H1 (cell line): ENCODE results near the gene SLC25A12. TPM values are rescaled to one million over a fixed set of nuclear protein-coding genes. Genes with fewer than 3 reads are reported as not detected.

Experiments used
- CTCF ChIA-PET: fragments of 300-600 bp; sonication (Branson Sonifier 250); formaldehyde crosslinking; loops from one replicate; lab custom pipeline; 2021; ENCODE audit not compliant: partially characterized antibody; lab: Charles Lee
- POLR2A ChIA-PET: fragments of 300-600 bp; sonication (Branson Sonifier 250); formaldehyde crosslinking; loops from one replicate; lab custom pipeline; 2021; ENCODE audit warnings: inconsistent platforms; ENCODE audit not compliant: partially characterized antibody; lab: Charles Lee
- DNase-seq, 2 experiments: peaks; one replicate each; pipeline versions ENCODE4 v3.0.0 to v3.0.0-alpha.2; 2010 to 2022; ENCODE audit warnings: low spot score in 2 of 2, low read depth in 1 of 2, mixed read lengths in 1 of 2
- FAIRE-seq: peaks from 2 replicates; lab custom pipeline; 2011; peaks lifted over from hg19 to GRCh38; lab: Jason Lieb, UNC
- H2AFZ ChIP-seq: 2 replicates; pipeline ENCODE4 v1.8.1; 2012; ENCODE audit warnings: low read length, inconsistent platforms
- H2AK5ac ChIP-seq: 2 replicates; pipeline ENCODE4 v1.6.1; 2013; ENCODE audit warnings: low read depth, low read length
- H2BK120ac ChIP-seq: replicated peaks from 2 replicates; pipeline ENCODE3; 2013; ENCODE audit warnings: low read depth, low read length, inconsistent platforms
- H2BK12ac ChIP-seq: 2 replicates; pipeline ENCODE4 v1.6.1; 2013; ENCODE audit warnings: low read depth, low read length
- H2BK15ac ChIP-seq: 2 replicates; pipeline ENCODE4 v1.6.1; 2013; ENCODE audit warnings: low read length
- H2BK20ac ChIP-seq: 2 replicates; pipeline ENCODE4 v1.6.1; 2013; ENCODE audit warnings: low read length
- H2BK5ac ChIP-seq: 2 replicates; pipeline ENCODE4 v1.6.1; 2013; ENCODE audit warnings: low read depth, low read length
- H3K14ac ChIP-seq: 2 replicates; pipeline ENCODE4 v1.6.1; 2013; ENCODE audit warnings: inconsistent platforms; ENCODE audit not compliant: insufficient read length
- H3K18ac ChIP-seq: 2 replicates; pipeline ENCODE4 v1.6.1; 2013; ENCODE audit warnings: low read length; ENCODE audit errors: extremely low read depth
- H3K23ac ChIP-seq: 2 replicates; pipeline ENCODE4 v1.6.1; 2013; ENCODE audit warnings: inconsistent platforms; ENCODE audit not compliant: insufficient read length
- H3K23me2 ChIP-seq: 2 replicates; pipeline ENCODE4 v1.6.1; 2013; ENCODE audit warnings: low read depth, low read length
- H3K27ac ChIP-seq: 2 replicates; pipeline ENCODE4 v1.6.1; 2011; ENCODE audit warnings: low read depth, low read length, inconsistent platforms
- H3K27me3 ChIP-seq, 4 experiments: replicated peaks in 1 of 4; 1 replicate in 1 of 4; 2 replicates in 3 of 4; pipeline versions ENCODE4 v1.6.1 to v1.8.1; 2011 to 2013; ENCODE audit warnings: low read length in 3 of 4, mild to moderate bottlenecking in 3 of 4, inconsistent platforms in 2 of 4, mixed read lengths in 2 of 4, moderate library complexity in 1 of 4; ENCODE audit not compliant: control insufficient read depth in 3 of 4, insufficient read depth in 3 of 4; ENCODE audit errors: extremely low read depth in 1 of 4
- H3K36me3 ChIP-seq, 4 experiments: 2 replicates each; pipeline versions ENCODE4 v1.6.1 to v1.8.1; 2011 to 2013; ENCODE audit warnings: mild to moderate bottlenecking in 4 of 4, low read length in 3 of 4, moderate library complexity in 2 of 4, control low read depth in 1 of 4, inconsistent platforms in 1 of 4; ENCODE audit not compliant: insufficient read depth in 4 of 4, control insufficient read depth in 2 of 4
- H3K4ac ChIP-seq: replicated peaks from 2 replicates; pipeline ENCODE3; 2013; ENCODE audit warnings: low read length, low read depth, mixed read lengths, inconsistent platforms; ENCODE audit not compliant: insufficient read length
- H3K4me1 ChIP-seq, 4 experiments: replicated peaks in 1 of 4; 1 replicate in 1 of 4; 2 replicates in 3 of 4; pipeline versions ENCODE4 v1.6.1 to v1.8.1; 2011 to 2013; ENCODE audit warnings: low read length in 3 of 4, inconsistent platforms in 2 of 4, mixed read lengths in 1 of 4; ENCODE audit not compliant: insufficient read depth in 4 of 4, control insufficient read depth in 3 of 4
- H3K4me2 ChIP-seq, 2 experiments: 2 replicates each; pipeline versions ENCODE4 v1.6.1 to v1.8.1; 2011 to 2013; ENCODE audit warnings: low read depth in 2 of 2, low read length in 2 of 2, control low read depth in 1 of 2, inconsistent platforms in 1 of 2, mild to moderate bottlenecking in 1 of 2; ENCODE audit not compliant: insufficient read depth in 1 of 2
- H3K4me3 ChIP-seq, 4 experiments: fragments of 200-600, 300-600 bp in 1 of 4; sonication (generic), shearing (Covaris generic), sonication (Bioruptor Twin) in 1 of 4; 2 replicates each; pipeline versions ENCODE4 v1.5.1 to v1.8.1; 2011 to 2016; ENCODE audit warnings: low read length in 4 of 4, low read depth in 3 of 4, control low read depth in 2 of 4, inconsistent platforms in 2 of 4, mild to moderate bottlenecking in 2 of 4, mixed read lengths in 1 of 4, moderate library complexity in 1 of 4; ENCODE audit not compliant: insufficient read depth in 2 of 4; ENCODE audit errors: extremely low read depth in 1 of 4
- H3K56ac ChIP-seq: replicated peaks from 2 replicates; pipeline ENCODE3; 2013; ENCODE audit warnings: low read depth, mild to moderate bottlenecking, mixed read lengths, low read length, inconsistent platforms; ENCODE audit not compliant: insufficient read length
- H3K79me1 ChIP-seq: 2 replicates; pipeline ENCODE4 v1.6.1; 2013; ENCODE audit warnings: low read depth, low read length, control low read depth
- H3K79me2 ChIP-seq, 2 experiments: 2 replicates each; pipeline versions ENCODE4 v1.6.1 to v1.8.1; 2012 to 2013; ENCODE audit warnings: low read length in 2 of 2, mild to moderate bottlenecking in 2 of 2, inconsistent platforms in 1 of 2; ENCODE audit not compliant: insufficient read depth in 2 of 2, control insufficient read depth in 1 of 2
- H3K9ac ChIP-seq, 4 experiments: replicated peaks in 1 of 4; 1 replicate in 1 of 4; 2 replicates in 3 of 4; pipeline versions ENCODE4 v1.6.1 to v1.8.1; 2011 to 2013; ENCODE audit warnings: low read depth in 3 of 4, low read length in 3 of 4, control low read depth in 2 of 4, mild to moderate bottlenecking in 2 of 4, moderate library complexity in 2 of 4, inconsistent platforms in 1 of 4; ENCODE audit errors: extremely low read depth in 1 of 4
- H3K9me3 ChIP-seq, 2 experiments: 2 replicates each; pipeline versions ENCODE4 v1.6.1 to v1.8.1; 2012 to 2013; ENCODE audit warnings: mild to moderate bottlenecking in 2 of 2, moderate library complexity in 2 of 2, control low read depth in 1 of 2, inconsistent platforms in 1 of 2, low read depth in 1 of 2, low read length in 1 of 2, mixed read lengths in 1 of 2; ENCODE audit not compliant: insufficient read depth in 2 of 2
- H4K20me1 ChIP-seq, 2 experiments: replicated peaks in 1 of 2; 2 replicates each; pipeline versions ENCODE3 to v1.8.1; 2011 to 2013; ENCODE audit warnings: inconsistent platforms in 2 of 2, low read length in 2 of 2, mild to moderate bottlenecking in 1 of 2; ENCODE audit not compliant: insufficient read depth in 2 of 2, control insufficient read depth in 1 of 2
- H4K5ac ChIP-seq: 2 replicates; pipeline ENCODE4 v1.6.1; 2013; ENCODE audit warnings: low read length, low read depth, mixed read lengths, inconsistent platforms; ENCODE audit not compliant: insufficient read length
- H4K8ac ChIP-seq: 2 replicates; pipeline ENCODE4 v1.8.0; 2013; ENCODE audit warnings: mild to moderate bottlenecking, moderate library complexity, low read length, inconsistent platforms; ENCODE audit not compliant: insufficient read depth; ENCODE audit errors: extremely low read depth
- H4K91ac ChIP-seq: replicated peaks from 2 replicates; pipeline ENCODE3; 2013; ENCODE audit warnings: low read length, mixed read lengths, inconsistent platforms; ENCODE audit not compliant: insufficient read length
- RAD21 ChIP-seq, 2 experiments: IDR thresholded peaks in 1 of 2; conservative IDR thresholded peaks in 1 of 2; 2 replicates each; pipeline ENCODE4 v1.6.1; 2011; ENCODE audit warnings: low read depth in 2 of 2, low read length in 2 of 2, improper control_type of control experiment in 1 of 2, inconsistent platforms in 1 of 2, mild to moderate bottlenecking in 1 of 2, moderate library complexity in 1 of 2
- TEAD4 ChIP-seq: IDR thresholded peaks from 2 replicates; pipeline ENCODE4 v1.6.1; 2012; ENCODE audit warnings: low read depth, low read length, inconsistent platforms, mixed read lengths
- WGBS, 2 experiments: shearing (Covaris generic) in 1 of 2; methylation state at CpG; one replicate each; pipeline versions ENCODE4 v1.1.6 to v1.1.7; 2013 to 2015; ENCODE audit warnings: low lambda C conversion rate in 2 of 2, mixed read lengths in 2 of 2, inconsistent platforms in 1 of 2, low coverage in 1 of 2, missing lambda C conversion rate in 1 of 2; ENCODE audit not compliant: insufficient replicate concordance in 2 of 2, insufficient coverage in 1 of 2, insufficient read length in 1 of 2; ENCODE audit errors: extremely low coverage in 1 of 2, missing lambda C conversion rate in 1 of 2; 5-methylcytosine and 5-hydroxymethylcytosine counted together
- polyA plus RNA-seq, 7 experiments: library from polyadenylated mRNA; depleted of rRNA in 3 of 7; stranded (reverse) in 5 of 7; unstranded in 2 of 7; fragments of >200 nt in 5 of 7; fragments of 200-250 nt in 2 of 7; gene quantifications; 1 replicate in 5 of 7; 2 replicates in 1 of 7; 4 replicates in 1 of 7; pipeline versions ENCODE4 v1.2.1 to v1.2.3, GENCODE V29; 2011 to 2013; ENCODE audit warnings: missing spikeins in 2 of 7, mixed read lengths in 2 of 7
- total RNA-seq: library from RNA; stranded (reverse); fragmentation: NEBNext Ultra II Directional; extraction: Animal tissue kit (Norgen Biotek cat#: 25700); gene quantifications from 2 replicates; pipeline ENCODE4 v1.2.1, GENCODE V29; 2021
- TF ChIP-seq, protein P1 (sequence below), 3 experiments: IDR thresholded peaks; 1 replicate in 2 of 3; 2 replicates in 1 of 3; pipeline versions ENCODE4 v1.5.1 to v1.6.1; 2011; ENCODE audit warnings: low read length in 3 of 3, mild to moderate bottlenecking in 3 of 3, inconsistent platforms in 2 of 3, low read depth in 1 of 3, moderate library complexity in 1 of 3; ENCODE audit not compliant: insufficient read depth in 1 of 3; ENCODE audit errors: control extremely low read depth in 1 of 3

Gene SLC25A12
- total and polyA plus RNA-seq, 2 of the 8 experiments (the other 6 are each of a cell fraction or from before 2014, with no cell fraction given): 7.7 to 10.2 TPM

DNA sequence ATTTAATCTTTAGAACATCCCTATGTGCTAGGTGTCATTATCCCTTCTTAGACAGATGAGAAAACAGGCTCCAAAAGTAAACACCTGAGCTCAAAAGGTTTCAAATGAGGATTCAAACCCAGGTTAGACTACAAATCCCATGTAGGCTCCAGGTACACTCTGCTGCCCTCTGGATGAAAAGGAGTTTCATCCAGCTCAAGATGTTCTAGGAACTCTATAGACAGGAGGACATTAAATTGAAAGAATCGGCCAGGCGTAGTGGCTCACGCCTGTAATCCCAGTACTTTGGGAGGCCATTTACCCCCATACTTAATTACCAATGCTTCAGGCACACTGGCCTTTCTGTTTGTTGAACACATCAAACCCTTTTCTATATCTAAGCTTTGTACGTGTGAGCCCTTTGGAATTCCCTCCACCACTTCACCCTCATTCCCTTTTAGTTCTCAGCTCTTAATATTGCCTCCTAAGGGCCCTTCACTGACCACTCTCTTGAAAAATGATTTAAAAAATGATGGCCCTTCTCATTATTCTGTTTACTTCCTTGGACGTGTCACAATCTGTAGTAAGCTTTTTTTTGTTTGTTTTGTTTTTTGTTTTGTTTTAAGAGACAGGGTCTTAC, 10.7 kb downstream of the SLC25A12 start:
- CTCF ChIA-PET: interaction anchor here (0.6 to 2.6 kb wide), 10 partner anchors 9 to 230 kb away, joined by 3 to 12 read pairs (median 3); no protein-coding TSS in a partner anchor

More for the DNA sequence above, 10.7 kb downstream of the SLC25A12 start:
- Histone ChIP-seq H3K56ac (no peak overlapping the region), H3K79me2 (no peaks in the 10 kb centered on the region), H3K9ac (no peak overlapping the region), H2BK20ac (no peak overlapping the region), H3K36me3 (no peaks in the 10 kb centered on the region), H2AFZ (no peak overlapping the region), H2BK12ac (no peak overlapping the region), H3K18ac (no peak overlapping the region), H2BK15ac (no peak overlapping the region), H3K9me3 (no peaks in the 10 kb centered on the region), H3K23me2 (no peaks in the 10 kb centered on the region), H3K23ac (no peak overlapping the region), H3K14ac (no peak overlapping the region), H4K5ac (no peak overlapping the region), H2AK5ac (no peak overlapping the region), H3K4me1 (no peaks in the 10 kb centered on the region), H3K79me1 (no peaks in the 10 kb centered on the region), H3K4ac (no peak overlapping the region), H3K4me2 (no peak overlapping the region), H3K4me3 (no peak overlapping the region), H2BK120ac (no peak overlapping the region), H3K27ac (no peak overlapping the region), H3K27me3 (no peaks in the 10 kb centered on the region), H4K91ac (no peak overlapping the region), H2BK5ac (no peak overlapping the region), H4K8ac (no peak overlapping the region), H4K20me1 (no peaks in the 10 kb centered on the region)
- TF ChIP-seq RAD21 (IDR thresholded peaks at IDR 0.05 in 1 of 2, conservative IDR thresholded peaks at IDR 0.05 in 1 of 2; ENCODE audit: low read depth in 2 of 2, low read length in 2 of 2) (peak in 1 of 2 experiments; percentile 18; a peak in 1 of 4 replicates), TEAD4 (no peak)
- TF ChIP-seq, protein P1, sequence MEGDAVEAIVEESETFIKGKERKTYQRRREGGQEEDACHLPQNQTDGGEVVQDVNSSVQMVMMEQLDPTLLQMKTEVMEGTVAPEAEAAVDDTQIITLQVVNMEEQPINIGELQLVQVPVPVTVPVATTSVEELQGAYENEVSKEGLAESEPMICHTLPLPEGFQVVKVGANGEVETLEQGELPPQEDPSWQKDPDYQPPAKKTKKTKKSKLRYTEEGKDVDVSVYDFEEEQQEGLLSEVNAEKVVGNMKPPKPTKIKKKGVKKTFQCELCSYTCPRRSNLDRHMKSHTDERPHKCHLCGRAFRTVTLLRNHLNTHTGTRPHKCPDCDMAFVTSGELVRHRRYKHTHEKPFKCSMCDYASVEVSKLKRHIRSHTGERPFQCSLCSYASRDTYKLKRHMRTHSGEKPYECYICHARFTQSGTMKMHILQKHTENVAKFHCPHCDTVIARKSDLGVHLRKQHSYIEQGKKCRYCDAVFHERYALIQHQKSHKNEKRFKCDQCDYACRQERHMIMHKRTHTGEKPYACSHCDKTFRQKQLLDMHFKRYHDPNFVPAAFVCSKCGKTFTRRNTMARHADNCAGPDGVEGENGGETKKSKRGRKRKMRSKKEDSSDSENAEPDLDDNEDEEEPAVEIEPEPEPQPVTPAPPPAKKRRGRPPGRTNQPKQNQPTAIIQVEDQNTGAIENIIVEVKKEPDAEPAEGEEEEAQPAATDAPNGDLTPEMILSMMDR (IDR thresholded peaks at IDR 0.05; ENCODE audit: control extremely low read depth in 1 of 3, insufficient read depth in 1 of 3, low read depth in 1 of 3, low read length in 3 of 3): peak in 1 of 3 experiments; percentile 3; a peak in 1 of 4 replicates
- WGBS, 2 experiments: 84% methylated on average over 5 of the region's 5 CpGs; no CpG with 5 or more reads in 1 of the 2 experiments
- POLR2A ChIA-PET: interaction anchor here (4.8 kb wide), 1 partner anchor 10 kb away, joined by 23 read pairs; the partner anchor contains the start of gene SLC25A12
- DNase-seq: no peak
- FAIRE-seq: no peak
